NT2/D1 (cell line): ENCODE data around the gene HNRNPM.

Experiments
- DNase-seq: peaks from one replicate; pipeline ENCODE4 v3.0.0-alpha.2; 2011; ENCODE audit warnings: low read depth, low spot score
- H3K27me3 ChIP-seq: 2 replicates; pipeline ENCODE4 v1.6.0; 2011; ENCODE audit warnings: mild to moderate bottlenecking; ENCODE audit not compliant: insufficient read length, insufficient read depth
- H3K36me3 ChIP-seq: 2 replicates; pipeline ENCODE4 v1.6.1; 2011; ENCODE audit warnings: mild to moderate bottlenecking, low read length, mixed read lengths; ENCODE audit not compliant: insufficient read depth, insufficient read length
- H3K4me1 ChIP-seq: 2 replicates; pipeline ENCODE4 v1.5.1; 2011; ENCODE audit not compliant: insufficient read depth, insufficient read length
- H3K4me3 ChIP-seq: 2 replicates; pipeline ENCODE4 v1.5.1; 2011; ENCODE audit warnings: low read depth; ENCODE audit not compliant: insufficient read length
- H3K9ac ChIP-seq: 2 replicates; pipeline ENCODE4 v1.6.0; 2011; ENCODE audit warnings: low read depth; ENCODE audit not compliant: insufficient read length
- H3K9me3 ChIP-seq: 2 replicates; pipeline ENCODE4 v1.5.1; 2011; ENCODE audit warnings: mild to moderate bottlenecking, low read length; ENCODE audit not compliant: insufficient read depth
- SUZ12 ChIP-seq: IDR thresholded peaks from 2 replicates; pipeline ENCODE4 v1.6.1; 2011; ENCODE audit not compliant: insufficient read length, insufficient read depth; ENCODE audit errors: extremely low read depth
- YY1 ChIP-seq: IDR thresholded peaks from 2 replicates; pipeline ENCODE4 v1.6.1; 2011; ENCODE audit not compliant: insufficient read length, insufficient read depth
- ZNF274 ChIP-seq: IDR thresholded peaks from 2 replicates; pipeline ENCODE4 v1.6.1; 2011; ENCODE audit warnings: mild to moderate bottlenecking, low read depth, low read length

The HNRNPM gene

DNA sequence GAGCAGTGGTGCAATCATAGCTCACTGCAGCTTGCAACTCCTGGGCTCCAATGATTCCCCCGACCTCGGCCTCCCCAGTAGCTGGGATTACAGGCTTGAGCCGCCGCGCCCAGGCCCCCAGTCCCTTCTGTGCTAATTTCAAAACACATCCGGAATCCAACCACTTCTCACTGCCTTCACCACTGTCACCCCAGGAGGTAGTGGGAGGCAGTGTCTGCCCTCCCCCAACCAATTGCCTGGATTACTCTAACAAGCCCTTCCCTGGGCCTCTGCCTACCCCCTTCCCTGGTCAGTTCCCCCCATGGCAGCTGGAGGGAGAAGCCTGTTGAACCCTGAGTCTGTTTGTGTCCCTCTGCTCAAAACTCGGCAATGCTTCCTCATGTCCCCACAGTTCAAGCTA is 55.4 kb downstream of the HNRNPM start:
- Histone ChIP-seq H3K9me3 (no peaks in the 10 kb centered on the region), H3K9ac (peak overlapping the region; percentile 44), H3K4me1 (peaks cover 30% of the 10 kb centered on the region), H3K36me3 (no peaks in the 10 kb centered on the region), H3K27me3 (no peaks in the 10 kb centered on the region), H3K4me3 (no peak overlapping the region)
- TF ChIP-seq YY1 (no peak), SUZ12 (no peak), ZNF274 (no peak)
- peak; percentile 30 for DNase-seq

- no peak for TF ChIP-seq SUZ12
- no peak for TF ChIP-seq ZNF274
- peak overlapping the region; percentile 46 for H3K9ac ChIP-seq
- peaks cover 31% of the 10 kb centered on the region for H3K4me1 ChIP-seq
- H3K27me3 ChIP-seq = no peaks in the 10 kb centered on the region
- no peaks in the 10 kb centered on the region for H3K9me3 ChIP-seq
- no peaks in the 10 kb centered on the region for H3K36me3 ChIP-seq
- H3K4me3 ChIP-seq = no peak overlapping the region
- no peak for DNase-seq
Observed at GRCh38 chr19:8501516-8501915, 56.7 kb downstream of the HNRNPM start.

DNA sequence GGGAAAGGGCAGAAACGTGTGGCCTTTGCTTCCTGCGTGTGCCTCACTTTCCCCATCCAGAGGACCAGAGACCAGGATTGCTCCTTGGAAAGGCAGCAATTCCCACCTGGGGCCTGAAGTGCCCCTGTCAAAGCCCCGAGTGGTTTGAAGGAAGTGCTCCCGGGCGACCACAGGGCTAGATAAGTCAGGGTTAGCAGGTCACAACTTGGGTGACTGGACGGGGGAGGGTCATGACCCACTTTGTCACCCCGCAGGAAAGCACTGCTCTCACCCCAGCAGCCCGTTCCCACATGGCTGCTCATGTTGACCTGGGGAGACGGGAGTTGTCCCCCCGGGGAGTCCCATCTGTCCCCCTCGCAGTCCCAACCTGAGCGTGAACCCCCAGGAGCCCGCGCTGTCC is 57.2 kb downstream of the HNRNPM start:
- no peak for DNase-seq
- TF ChIP-seq YY1 = no peak
- TF ChIP-seq ZNF274 = no peak
- no peak for TF ChIP-seq SUZ12
- H3K4me1 ChIP-seq = peaks cover 32% of the 10 kb centered on the region

GRCh38 chr19:8503510-8503909 is 58.7 kb downstream of the HNRNPM start:
- Histone ChIP-seq H3K4me3 (no peak overlapping the region), H3K9ac (no peak overlapping the region), H3K27me3 (no peaks in the 10 kb centered on the region), H3K4me1 (peaks cover 32% of the 10 kb centered on the region), H3K9me3 (no peaks in the 10 kb centered on the region), H3K36me3 (peaks cover 4% of the 10 kb centered on the region)
- no peak for TF ChIP-seq YY1
- no peak for TF ChIP-seq SUZ12
- no peak for TF ChIP-seq ZNF274
- no peak for DNase-seq

More for the DNA sequence above, 57.2 kb downstream of the HNRNPM start:
- H3K9me3 ChIP-seq = no peaks in the 10 kb centered on the region
- no peaks in the 10 kb centered on the region for H3K36me3 ChIP-seq
- no peaks in the 10 kb centered on the region for H3K27me3 ChIP-seq
- H3K9ac ChIP-seq = no peak overlapping the region
- no peak overlapping the region for H3K4me3 ChIP-seq

DNA sequence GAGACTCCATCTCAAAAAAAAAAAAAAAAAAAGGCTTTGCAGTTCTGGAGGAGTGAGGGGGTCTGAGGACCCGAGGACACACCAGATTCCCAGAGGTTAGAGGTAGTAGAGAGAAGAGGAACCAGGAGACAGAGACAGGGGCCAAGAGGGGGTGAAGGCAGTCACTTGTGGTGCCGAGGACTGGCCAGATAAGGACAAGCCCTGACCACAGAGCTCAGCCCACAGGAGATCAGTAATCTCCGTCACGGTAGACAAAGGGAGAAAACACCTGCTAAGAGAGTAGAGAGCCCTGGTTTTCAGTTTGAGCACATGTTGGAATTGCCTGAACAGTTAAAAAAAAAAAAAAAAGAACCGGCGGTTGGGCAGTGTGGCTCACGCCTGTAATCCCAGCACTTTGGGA is 59.4 kb downstream of the HNRNPM start:
- Histone ChIP-seq H3K4me1 (peaks cover 27% of the 10 kb centered on the region), H3K36me3 (peaks cover 4% of the 10 kb centered on the region), H3K9ac (no peak overlapping the region), H3K9me3 (no peaks in the 10 kb centered on the region), H3K4me3 (no peak overlapping the region), H3K27me3 (no peaks in the 10 kb centered on the region)
- no peak for TF ChIP-seq YY1
- no peak for TF ChIP-seq SUZ12
- TF ChIP-seq ZNF274 = no peak
- no peak for DNase-seq

- no peak for DNase-seq
Observed at GRCh38 chr19:8504919-8505318, 60.1 kb downstream of the HNRNPM start.

GRCh38 chr19:8505680-8506401 is 61.1 kb downstream of the HNRNPM start:
- no peaks in the 10 kb centered on the region for H3K9me3 ChIP-seq
- H3K4me3 ChIP-seq = peak overlapping the region; percentile 61
- peak; percentile 74 for DNase-seq
- no peaks in the 10 kb centered on the region for H3K27me3 ChIP-seq
- TF ChIP-seq ZNF274 (no peak), SUZ12 (no peak), YY1 (no peak)
- peaks cover 16% of the 10 kb centered on the region for H3K4me1 ChIP-seq
- peaks cover 10% of the 10 kb centered on the region for H3K36me3 ChIP-seq
- H3K9ac ChIP-seq = peak overlapping the region; percentile 95

More at GRCh38 chr19:8504919-8505318, 60.1 kb downstream of the HNRNPM start:
- Histone ChIP-seq H3K9me3 (no peaks in the 10 kb centered on the region), H3K4me1 (peaks cover 22% of the 10 kb centered on the region), H3K36me3 (peaks cover 4% of the 10 kb centered on the region), H3K9ac (peak overlapping the region; percentile 33), H3K4me3 (no peak overlapping the region), H3K27me3 (no peaks in the 10 kb centered on the region)
- TF ChIP-seq ZNF274 (no peak), SUZ12 (no peak), YY1 (no peak)
